ENCODE results near the gene HS6ST2. TPM values are rescaled to one million over a fixed set of nuclear protein-coding genes. Genes with fewer than 3 reads are reported as not detected.
A peak's percentile ranks its signal among the peaks of the same experiment; 100 is the strongest.

The HS6ST2 gene
- total RNA-seq (ENCODE audit: low replicate concordance), result 35.8 and 46.4 TPM in 2 replicates
- long read RNA-seq, partial matches to known transcripts, result 0 of 48 reads
- long read RNA-seq, other reads (novel, unspliced or antisense), result 48 of 48 reads

GRCh38 chrX:132958091-132958703, at the start of gene HS6ST2:
HS6ST2 (minus strand) TSS chrX:132958629.
- DNase-seq (ENCODE audit: extremely low spot score, unreplicated experiment), result peak; percentile 77

GRCh38 chrX:133007458-133007857, 49.0 kb upstream of the HS6ST2 start:
- no peak for DNase-seq (ENCODE audit: extremely low spot score, unreplicated experiment)
- H3K27me3 Mint-ChIP-seq, result no peaks in the 10 kb centered on the region
- TF ChIP-seq CTCF (conservative IDR thresholded peaks at IDR 0.05), result no peak
- peaks cover 5% of the 10 kb centered on the region for H3K4me1 Mint-ChIP-seq (ENCODE audit: unreplicated experiment)
- peaks cover 10% of the 10 kb centered on the region for H3K9me3 Mint-ChIP-seq
- H3K36me3 Mint-ChIP-seq, result no peaks in the 10 kb centered on the region
- no peak overlapping the region for H3K27ac Mint-ChIP-seq
- no peak overlapping the region for H3K4me3 Mint-ChIP-seq

More at GRCh38 chrX:132958091-132958703, at the start of gene HS6ST2:
- peaks cover 10% of the 10 kb centered on the region for H3K36me3 Mint-ChIP-seq
- TF ChIP-seq CTCF (conservative IDR thresholded peaks at IDR 0.05), result peak; percentile 67
- peak within 1 kb of the TSS; percentile 93 for H3K4me3 Mint-ChIP-seq
- H3K9me3 Mint-ChIP-seq, result peaks cover 5% of the 10 kb centered on the region
- peaks cover 31% of the 10 kb centered on the region for H3K27me3 Mint-ChIP-seq
- peak within 1 kb of the TSS; percentile 90 for H3K27ac Mint-ChIP-seq
- H3K4me1 Mint-ChIP-seq (ENCODE audit: unreplicated experiment), result peaks cover 42% of the 10 kb centered on the region

- H3K27ac Mint-ChIP-seq, result no peak overlapping the region
- no peak for DNase-seq (ENCODE audit: extremely low spot score, unreplicated experiment)
- H3K4me1 Mint-ChIP-seq (ENCODE audit: unreplicated experiment), result peaks cover 5% of the 10 kb centered on the region
- H3K4me3 Mint-ChIP-seq, result no peak overlapping the region
- H3K9me3 Mint-ChIP-seq, result peaks cover 10% of the 10 kb centered on the region
- no peaks in the 10 kb centered on the region for H3K27me3 Mint-ChIP-seq
- TF ChIP-seq CTCF (conservative IDR thresholded peaks at IDR 0.05), result no peak
- H3K36me3 Mint-ChIP-seq, result no peaks in the 10 kb centered on the region
Observed at GRCh38 chrX:133005616-133006015, 47.2 kb upstream of the HS6ST2 start.

- Mint-ChIP-seq H3K4me1 (ENCODE audit: unreplicated experiment) (peaks cover 5% of the 10 kb centered on the region), H3K9me3 (peaks cover 10% of the 10 kb centered on the region), H3K27me3 (no peaks in the 10 kb centered on the region), H3K36me3 (no peaks in the 10 kb centered on the region), H3K4me3 (no peak overlapping the region), H3K27ac (no peak overlapping the region)
- DNase-seq (ENCODE audit: extremely low spot score, unreplicated experiment), result no peak
- peak; percentile 87 for TF ChIP-seq CTCF (conservative IDR thresholded peaks at IDR 0.05)
Observed at GRCh38 chrX:133005042-133005441, 46.6 kb upstream of the HS6ST2 start.

GRCh38 chrX:132999209-132999608, 40.8 kb upstream of the HS6ST2 start:
- Mint-ChIP-seq H3K9me3 (no peaks in the 10 kb centered on the region), H3K4me1 (ENCODE audit: unreplicated experiment) (no peaks in the 10 kb centered on the region), H3K36me3 (no peaks in the 10 kb centered on the region), H3K27me3 (no peaks in the 10 kb centered on the region), H3K27ac (no peak overlapping the region), H3K4me3 (no peak overlapping the region)
- TF ChIP-seq CTCF (conservative IDR thresholded peaks at IDR 0.05), result no peak
- no peak for DNase-seq (ENCODE audit: extremely low spot score, unreplicated experiment)

All from type B pancreatic cell (in vitro differentiated cells).